ENCODE results near the gene IKBKG.
A peak's percentile ranks its signal among the peaks of the same experiment; 100 is the strongest.
"Not testable (repeated sequence)": the region's sequence is repeated elsewhere in the genome, so short reads cannot be mapped to it uniquely, and the experiment has no call there.

The IKBKG gene

DNA sequence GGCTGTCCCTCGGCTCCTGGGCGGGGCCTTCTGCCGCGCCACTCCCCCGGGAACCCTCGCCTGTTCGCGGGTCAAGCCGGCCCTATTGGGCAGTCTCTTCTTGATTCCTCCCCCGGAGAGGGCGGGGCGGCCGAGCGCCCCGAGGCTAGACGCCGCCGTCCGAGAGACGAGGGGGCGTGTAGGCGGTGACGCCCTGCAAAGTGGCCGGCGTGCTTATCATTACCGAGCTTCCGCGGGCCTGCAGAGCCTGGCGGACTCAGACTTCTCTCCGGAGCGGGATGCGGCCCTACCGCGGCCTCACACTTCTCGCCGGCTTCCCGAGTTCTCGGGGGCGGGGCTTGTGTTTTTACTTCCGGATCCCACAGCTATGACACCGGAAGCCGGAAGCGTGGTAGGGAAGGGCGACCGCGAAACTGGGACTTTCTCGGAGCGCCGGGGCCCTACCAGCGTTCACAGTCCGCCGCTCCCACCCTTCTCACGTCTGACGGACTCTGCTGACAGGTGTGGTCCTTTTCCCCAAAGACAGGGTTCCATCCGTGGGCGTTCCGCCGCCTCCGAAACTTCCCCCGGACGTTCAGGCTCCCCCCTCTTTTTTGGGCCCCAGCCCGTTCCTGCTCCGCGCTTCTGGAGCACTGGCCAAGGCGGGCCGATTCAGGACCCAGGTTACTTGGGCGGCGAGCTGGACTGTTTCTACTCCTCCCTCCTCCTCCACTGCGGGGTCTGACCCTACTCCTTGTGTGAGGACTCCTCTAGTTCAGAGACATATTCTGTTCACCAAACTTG lies at the start of gene IKBKG:
Gene IKBKG (plus strand): TSS at position 376 of the 783 bp plus-strand sequence. CDS start 4,383 bp downstream, outside the sequence.
- peak; percentile 81 to 85 for DNase-seq

GRCh38 chrX:154501423-154501822 lies 46.0 kb upstream of the IKBKG start:
- DNase-seq: not testable (repeated sequence)

DNA sequence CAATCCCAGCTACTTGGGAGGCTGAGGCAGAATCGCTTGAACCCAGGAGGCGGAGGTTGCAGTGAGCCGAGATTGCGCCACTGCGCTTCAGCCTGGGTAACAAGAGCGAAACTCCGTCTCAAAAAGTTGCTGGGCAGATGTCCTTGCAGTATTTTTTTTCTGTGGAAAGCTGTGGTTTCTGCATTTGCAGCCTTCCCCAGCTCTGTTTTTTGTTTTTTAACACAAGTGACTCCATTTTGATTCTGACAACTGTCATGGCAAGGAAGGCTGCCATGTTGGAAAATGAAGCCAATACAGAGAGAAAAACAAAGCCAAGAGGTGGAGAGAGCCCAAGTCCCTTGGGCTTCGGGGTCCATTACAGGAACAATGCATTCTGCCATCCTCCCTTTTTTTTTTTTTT lies 45.3 kb upstream of the IKBKG start:
- no peak for DNase-seq

DNA sequence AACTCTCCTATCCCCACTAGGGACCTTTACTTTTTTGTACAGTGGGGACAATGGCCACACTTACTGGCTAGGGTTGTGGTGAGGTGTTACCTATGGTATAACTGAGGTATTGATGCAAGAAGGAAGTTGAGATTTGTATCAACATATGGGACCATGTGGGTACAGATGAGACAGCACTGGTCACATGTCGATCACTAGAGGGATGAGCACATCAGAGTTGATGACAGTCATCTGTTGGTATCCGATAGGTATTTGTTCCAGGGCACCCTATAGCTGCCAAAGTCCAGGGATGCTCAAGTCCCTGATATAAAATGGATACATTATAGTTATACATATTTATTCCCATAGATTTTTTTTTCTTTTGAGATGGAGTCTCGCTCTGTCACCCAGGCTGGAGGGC lies 44.4 kb upstream of the IKBKG start:
- DNase-seq: no peak

DNA sequence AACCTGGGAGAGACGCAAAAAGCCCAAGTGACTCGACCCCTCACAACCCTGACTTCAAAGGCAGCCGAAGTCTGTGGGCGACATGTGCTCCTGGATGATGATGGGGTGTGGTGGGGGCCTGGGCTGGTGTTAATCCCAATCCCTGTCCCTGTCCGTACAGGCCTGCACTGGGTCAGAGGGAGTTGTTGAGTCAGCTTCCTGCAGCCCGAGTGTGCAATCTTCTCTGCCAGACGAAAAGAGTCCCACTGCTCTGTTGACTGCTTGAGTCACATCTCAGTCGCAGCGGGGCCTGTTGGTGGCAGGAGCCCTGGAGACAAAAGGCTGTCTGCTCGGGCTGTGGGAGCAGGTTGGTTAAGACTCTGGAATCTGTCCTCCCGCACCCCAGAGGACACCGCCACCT lies 41.7 kb upstream of the IKBKG start:
- no peak for DNase-seq

DNA sequence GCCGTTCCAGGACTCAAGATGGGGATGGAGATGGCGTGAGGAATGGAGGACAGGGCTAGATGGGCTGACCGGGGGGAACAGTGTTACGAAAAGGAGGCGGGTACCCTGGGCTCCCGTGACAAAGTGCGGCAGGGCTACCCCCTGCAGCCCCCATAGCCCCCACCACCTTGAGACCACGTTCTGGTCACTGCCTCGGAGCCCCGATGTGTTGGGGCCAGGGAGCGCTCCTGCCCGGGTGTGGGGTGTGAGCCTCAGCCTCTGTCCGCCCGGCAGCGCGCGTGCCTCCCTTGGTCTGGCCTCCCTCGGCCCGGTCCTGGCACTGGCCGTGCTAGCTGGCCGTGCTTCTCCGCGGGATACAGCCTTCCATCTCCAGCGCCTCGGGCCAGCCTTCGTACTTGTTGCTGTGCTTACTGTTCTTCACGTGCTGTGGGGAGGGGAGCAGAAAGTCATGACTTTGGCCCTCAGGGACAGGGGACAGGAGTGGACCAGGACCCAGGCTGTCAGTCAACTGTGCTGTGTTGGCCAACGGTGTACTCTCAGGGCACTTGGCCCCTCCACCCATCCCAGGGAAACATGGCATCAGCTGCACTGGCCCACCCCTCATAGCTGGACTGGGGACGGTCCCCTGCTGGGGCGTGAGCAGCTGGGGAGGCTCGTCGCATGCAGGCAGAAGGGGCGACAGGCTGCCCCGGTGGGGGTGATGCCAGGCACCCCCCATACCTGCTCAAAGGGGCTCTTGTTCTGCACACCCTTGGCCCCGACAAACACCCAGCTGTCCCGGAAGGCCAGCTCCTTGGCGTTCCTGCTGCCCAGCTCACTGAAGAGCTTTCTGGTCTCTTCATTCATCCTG lies 40.7 kb upstream of the IKBKG start:
- DNase-seq: no peak

DNA sequence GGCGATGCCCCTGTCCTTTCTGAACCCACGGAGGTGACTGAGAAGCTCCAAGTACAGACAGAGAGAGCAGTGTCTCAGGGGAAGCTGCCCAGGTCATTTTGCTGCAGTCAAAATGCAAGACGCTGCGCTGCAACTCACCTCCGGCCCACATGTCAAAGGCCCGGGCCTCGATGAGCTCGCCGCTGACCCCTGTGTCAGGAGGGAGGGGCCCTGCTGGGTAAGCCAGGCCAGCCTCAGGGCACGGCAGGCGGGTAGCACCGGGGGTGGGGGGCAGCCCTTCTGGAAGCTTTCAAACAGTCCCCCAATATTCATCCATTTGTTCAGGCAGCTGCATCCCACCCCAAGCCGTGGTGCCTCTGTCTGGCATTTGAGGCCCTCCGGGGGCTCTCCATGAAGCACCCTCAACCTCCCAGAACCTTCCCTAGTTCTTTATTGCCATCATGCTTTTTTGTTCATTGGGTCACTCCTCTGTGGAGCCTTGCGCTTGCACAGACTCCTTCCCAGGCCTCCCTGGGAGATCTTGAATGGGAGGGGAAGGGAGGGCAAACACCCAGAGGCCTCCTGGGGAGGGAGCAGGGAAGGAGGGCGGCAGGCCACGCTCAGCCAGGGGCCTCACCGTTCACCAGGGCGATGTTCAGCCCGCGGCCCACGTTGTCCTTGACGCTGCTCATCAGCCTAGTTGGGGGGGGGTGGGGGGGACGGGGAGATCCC lies 39.6 kb upstream of the IKBKG start:
- no peak for DNase-seq

DNA sequence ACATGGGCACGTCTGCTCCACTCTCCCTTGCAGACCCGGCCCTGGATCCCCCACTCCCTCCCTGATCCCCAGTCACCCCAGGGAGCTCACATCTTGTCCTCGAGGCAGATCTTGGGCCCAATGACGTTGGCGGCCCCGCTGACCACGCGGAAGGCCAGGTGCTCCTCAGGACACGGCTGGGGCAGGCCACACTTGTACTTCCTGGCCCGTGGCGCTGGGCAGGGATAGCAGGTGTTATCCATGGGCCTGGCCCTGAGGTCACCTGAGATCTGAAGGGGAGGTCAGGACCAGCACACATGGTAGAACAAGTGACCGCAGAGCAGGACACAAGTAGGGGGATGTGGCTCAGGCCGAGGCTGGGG lies 39.1 kb upstream of the IKBKG start:
- no peak for DNase-seq

DNA sequence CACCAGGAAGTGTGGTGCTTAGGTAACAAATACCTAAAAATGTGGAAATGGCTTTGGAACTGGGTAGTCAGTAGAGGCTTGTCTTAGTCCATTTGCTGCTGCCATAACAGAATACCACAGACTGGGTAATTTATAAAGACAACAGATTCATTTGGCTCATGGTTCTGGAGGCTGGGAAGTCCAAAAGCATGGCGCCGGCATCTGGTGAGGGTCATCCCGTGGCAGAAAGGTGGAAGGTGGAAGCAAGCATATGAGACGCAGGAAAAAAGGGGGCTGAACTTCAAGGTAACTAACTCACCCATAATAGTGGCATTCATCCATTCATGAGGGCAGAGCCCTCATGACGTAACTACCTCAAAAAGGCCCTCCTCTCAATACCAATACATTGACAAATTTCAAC lies 38.0 kb upstream of the IKBKG start:
- DNase-seq: no peak

GRCh38 chrX:154511761-154512160 lies 35.7 kb upstream of the IKBKG start:
- DNase-seq: no peak

- DNase-seq: no peak
Measured at GRCh38 chrX:154512879-154513553, 34.4 kb upstream of the IKBKG start.

GRCh38 chrX:154513716-154514115 lies 33.7 kb upstream of the IKBKG start:
- DNase-seq: no peak

- DNase-seq: no peak
Measured at GRCh38 chrX:154515090-154515965, 32.1 kb upstream of the IKBKG start.

DNA sequence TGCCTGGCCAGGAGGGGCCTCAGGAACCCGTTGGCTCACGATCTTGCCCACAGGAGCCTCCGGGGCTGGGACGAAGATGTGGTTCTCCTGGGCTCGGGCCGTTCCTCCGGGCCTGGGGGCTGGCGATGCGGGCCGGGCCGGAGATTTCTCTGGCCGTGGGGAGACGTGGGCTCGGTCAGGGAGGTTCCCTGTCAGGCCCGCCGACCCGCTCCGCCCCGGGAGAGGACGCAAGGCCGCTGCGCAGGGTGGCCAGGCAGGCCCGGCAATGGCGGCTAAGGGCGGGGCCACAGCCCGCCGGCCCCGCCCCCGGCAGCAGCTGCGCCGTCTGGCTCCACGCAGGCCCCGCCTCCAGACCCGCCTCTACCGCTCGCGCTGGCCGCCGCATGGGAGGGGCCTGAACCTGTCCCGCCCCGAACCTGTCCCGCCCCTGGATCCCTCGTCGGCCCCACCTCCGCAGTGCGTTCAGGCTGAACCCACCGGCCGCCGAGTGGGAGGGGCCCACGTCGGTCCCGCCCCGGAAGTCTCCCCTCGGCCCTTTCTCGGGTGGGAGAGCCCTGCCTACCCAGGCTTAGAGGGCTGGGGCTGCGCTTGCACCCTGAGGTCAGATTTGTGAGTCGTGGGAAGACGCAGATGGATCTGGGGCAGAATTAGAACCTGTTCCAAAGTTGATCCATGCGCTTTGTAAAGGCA lies 31.3 kb upstream of the IKBKG start, which contains the start of gene FAM3A:
Gene FAM3A (minus strand): TSS at position 267 of the 690 bp plus-strand sequence. CDS start 460 bp downstream, outside the sequence.
- DNase-seq: peak; percentile 91

GRCh38 chrX:154516656-154517100 lies 30.7 kb upstream of the IKBKG start:
- no peak for DNase-seq

DNA sequence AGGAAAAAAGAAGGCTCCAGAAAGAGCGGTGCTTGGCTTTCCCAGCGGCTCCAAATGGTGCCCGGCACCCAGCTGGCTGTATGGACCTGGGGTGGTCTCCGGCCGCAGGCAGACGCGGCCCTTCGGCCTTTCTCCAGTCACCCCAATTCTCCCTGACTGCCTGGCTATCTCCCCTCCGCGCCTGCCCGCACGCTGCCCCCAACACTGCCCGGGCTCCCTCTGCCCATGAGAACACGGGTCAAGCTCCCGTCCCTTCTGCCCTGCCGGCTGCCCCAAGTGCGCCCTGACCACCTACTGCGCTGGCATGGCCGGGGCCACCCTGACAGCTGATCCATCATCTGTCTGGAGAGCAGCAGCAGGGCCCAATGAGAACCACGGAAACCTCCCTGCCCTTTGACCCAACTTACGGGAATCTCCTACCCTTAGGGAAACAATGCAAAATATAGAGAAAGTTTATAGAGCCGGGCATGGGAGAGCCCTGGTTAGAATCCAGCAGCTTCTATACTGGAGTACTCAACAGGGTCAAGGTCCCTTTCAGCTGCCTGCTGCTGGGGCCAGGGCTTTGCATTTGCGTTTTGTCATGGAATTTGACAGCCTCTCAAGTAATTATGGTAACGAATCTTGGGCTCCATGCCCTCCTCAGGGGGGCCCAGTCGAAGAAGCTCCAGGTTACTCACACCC lies 30.2 kb upstream of the IKBKG start:
- no peak for DNase-seq

DNA sequence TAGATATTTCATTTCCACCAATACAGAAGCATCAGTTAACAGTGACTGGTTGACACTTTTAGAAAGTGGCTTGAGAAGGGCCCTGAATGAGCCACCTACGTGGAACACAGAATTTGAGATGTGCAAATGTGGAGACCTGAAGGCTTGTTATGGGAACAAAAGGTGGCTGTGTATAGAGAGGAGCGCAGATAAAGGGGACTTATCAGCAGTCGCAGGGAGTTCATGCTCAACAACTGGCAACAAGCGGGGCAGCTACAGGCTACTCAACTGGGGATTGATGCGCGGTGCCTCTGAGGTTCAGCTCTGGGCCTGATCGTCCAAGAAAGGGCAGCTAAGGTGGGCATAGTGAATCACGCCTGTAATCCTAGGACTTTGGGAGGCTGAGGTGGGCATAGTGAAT lies 28.0 kb upstream of the IKBKG start:
- DNase-seq: no peak

- DNase-seq: no peak
Measured at GRCh38 chrX:154525606-154526490, 21.6 kb upstream of the IKBKG start.
